CD4-positive, alpha-beta T cell treated with Interleukin-4 for 4 hours (primary cell): ENCODE data around the gene RSPRY1.
"Not testable (repeated sequence)": the region's sequence is repeated elsewhere in the genome, so short reads cannot be mapped to it uniquely, and the experiment has no call there.

Source experiments
- DNase-seq: peaks from one replicate; pipeline ENCODE4 v3.0.0-alpha.2; 2020

RSPRY1 gene

DNA sequence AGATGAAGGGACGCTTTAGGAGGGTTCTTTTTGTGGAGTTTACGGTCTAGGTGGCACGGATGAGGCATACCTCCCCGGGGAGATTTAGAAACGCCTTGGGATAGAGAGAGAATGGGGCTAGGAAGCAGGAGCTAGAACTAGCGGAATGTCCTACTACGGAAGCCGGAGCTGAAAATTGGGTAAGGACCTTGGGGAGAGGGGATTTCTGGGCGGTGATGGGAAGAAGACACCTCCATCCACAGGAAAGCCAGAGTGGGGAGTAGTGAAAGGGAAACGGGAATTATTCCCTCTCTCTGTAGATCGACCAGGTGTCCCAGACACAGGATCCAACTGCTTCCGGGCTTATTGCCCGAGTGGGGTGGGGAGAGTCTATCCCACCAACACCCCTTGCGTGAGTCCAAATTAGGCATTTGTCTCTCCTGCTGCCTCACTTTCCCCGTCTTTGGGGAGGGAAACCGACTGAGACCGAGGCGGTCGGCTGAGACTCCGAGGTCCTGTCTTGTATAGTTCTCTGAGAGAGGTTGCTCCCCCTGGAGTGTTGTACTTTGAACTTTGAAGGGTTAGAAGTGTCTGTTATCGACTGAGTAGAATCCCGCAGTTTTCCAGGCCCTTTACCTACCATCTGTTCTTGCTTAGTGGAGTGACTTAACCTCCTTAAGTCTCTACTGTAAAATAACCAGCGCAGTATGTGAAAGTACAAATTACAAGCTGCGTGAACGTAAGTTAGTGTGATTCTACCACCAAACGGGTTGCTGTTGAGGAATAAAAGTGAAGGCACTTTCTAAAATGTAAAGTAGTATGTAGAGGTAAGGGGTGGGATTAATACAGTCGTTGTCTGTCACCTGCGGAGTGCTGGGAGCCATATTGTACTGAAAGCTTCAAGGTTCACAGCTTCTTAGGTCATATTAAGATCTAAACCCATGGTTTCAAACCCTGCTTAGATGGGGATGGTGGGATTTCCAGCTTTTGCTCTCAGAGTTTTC, 1.0 kb downstream of the RSPRY1 start:
- peak; percentile 19 for DNase-seq

DNA sequence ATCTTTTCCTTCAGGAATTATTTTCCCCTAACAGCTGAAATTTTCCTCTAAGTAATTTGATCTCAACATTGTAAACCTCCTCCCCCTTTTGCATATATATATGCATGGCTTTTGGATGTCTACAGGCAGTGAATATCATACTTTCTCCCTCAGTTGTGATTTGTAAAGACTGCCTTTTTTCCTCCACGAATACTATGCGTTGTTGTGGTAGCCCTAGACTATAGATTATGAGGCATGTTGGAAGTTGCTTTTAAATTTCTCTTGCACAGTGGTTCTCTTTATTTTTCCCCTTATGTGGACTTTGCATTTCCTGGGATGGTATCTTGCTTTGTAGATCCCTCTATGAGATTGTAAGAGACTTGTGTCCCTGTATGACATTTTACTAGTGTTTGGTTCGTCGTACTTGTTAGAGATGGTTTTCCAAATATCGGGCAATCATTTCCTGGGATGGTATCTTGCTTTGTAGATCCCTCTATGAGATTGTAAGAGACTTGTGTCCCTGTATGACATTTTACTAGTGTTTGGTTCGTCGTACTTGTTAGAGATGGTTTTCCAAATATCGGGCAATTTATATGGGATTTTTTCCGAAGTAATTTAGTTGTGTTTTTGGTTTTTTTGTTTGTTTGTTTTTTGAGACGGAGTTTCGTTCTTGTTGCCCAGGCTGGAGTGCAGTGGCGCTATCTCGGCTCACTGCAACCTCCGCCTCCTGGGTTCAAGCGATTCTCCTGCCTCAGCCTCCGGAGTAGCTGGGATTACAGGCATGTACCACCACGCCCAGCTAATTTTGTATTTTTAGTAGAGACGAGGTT, 2.0 kb downstream of the RSPRY1 start:
- not testable (repeated sequence) for DNase-seq

DNA sequence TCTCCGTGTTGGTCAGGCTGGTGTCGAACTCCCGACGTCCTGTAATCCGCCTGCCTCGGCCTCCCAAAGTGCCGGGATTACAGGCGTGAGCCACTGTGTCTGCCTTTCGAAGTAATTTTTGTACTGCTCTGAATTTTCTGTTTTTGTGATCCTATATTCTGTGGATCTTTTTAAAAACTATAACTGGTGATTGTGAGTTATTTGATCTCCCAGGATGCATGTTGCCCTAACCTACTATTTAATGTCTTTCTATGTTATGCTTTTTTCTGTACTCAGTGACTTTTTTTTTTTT, 2.5 kb downstream of the RSPRY1 start:
- DNase-seq, result no peak

DNA sequence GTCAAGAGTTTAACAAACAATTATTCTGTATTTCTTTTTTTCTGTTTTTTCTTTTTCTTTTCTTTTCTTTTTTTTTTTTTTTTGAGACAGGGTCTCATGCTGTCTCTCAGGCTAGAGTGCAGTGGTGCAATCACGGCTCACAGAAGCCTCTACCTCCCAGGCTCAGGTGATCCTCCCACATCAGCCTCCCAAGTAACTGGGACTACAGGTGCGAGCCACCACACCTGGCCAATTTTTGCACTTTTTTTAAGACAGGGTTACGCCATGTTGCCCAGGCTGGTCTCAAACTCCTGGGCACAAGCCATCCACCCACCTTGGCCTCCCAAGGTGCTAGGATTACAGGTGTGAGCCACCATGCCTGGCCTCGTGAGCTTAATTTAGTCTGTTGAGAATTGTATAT, 3.4 kb downstream of the RSPRY1 start:
- not testable (repeated sequence) for DNase-seq

- DNase-seq, result no peak
Observed at GRCh38 chr16:57190136-57190535, 4.0 kb downstream of the RSPRY1 start.

DNA sequence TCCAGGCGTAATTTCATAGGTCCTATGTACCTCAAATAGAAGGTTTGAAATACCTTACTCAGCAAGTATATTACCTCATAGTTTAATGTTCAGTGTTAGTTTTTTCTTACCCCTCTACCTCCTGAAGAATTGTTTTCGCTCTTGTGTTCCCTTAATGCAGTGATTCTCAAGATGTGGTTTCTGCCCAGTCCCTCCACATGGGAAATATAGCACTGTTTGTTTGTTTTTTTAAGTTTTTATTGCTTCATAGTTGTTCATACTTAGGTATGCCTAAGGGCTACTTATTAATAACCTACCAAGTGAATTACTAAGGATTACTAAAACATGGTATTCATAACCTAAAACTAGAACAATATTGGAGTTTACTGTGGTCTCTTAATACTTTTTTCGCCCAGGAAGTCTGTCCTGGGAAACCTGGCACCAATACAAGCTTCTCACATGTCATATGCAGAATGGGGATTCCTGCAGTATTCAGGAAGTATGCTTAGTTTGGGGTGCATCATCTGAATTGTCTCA, 5.0 kb downstream of the RSPRY1 start:
- no peak for DNase-seq

DNA sequence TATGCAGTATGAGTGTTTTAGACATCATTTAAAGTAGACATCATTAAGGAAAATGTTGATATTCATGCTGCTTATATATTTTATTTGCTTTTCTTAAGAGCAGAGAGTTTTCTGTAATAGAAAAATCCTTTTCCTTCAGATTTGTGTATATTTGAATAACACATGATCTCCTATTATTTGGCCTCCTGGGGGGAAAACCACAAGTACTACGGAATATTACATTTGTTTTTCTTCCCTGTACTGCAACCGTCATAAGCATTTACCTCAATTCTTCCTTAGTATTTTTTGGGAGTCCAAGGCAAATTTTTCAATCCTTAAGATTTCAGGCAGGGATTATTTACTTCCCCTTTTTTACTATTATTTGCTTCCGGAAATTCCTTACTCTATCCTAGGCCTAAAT, 6.0 kb downstream of the RSPRY1 start:
- no peak for DNase-seq

- DNase-seq, result no peak
Observed at GRCh38 chr16:57192720-57193486, 6.8 kb downstream of the RSPRY1 start.

DNA sequence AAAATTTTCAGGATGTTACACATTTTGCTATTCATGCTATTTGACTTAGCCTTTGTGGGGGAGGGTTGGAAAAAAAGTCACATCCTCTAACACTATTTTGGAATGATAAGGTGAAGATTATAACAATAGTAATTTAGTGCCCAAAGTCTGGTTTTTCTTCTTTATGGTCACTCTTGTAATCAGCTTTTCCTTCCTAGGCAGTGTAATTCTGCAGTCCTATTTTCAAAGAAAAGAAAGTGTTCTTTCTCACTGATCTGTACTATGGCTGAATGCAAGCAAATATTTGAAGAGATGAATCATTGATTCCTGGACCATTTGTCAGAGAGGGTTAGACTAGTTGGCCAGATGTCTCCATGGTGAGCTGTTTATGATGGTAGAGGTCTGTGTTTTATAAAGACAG, 8.4 kb downstream of the RSPRY1 start:
- no peak for DNase-seq

DNA sequence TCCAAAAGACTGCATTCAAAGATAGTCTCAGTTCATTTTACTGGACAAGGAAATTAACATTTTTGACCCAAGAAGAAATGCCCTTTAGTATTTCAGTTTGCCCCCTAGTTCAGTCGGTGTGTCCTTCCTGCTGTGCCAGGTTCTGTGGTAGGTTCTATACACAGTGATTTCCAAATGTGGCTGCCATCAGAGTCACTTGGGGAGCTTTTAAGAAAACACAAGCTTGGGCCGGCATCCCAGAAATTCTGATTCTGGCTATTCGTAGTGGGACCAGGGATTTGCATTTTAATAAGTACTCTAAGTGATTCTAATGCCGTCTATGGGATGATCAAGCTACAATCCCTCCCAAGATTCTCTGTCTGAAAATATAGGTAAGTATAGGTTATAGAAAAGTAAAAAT, 10.2 kb downstream of the RSPRY1 start:
- no peak for DNase-seq

GRCh38 chr16:57196753-57197152, 10.6 kb downstream of the RSPRY1 start:
- no peak for DNase-seq

GRCh38 chr16:57200321-57200720, 14.2 kb downstream of the RSPRY1 start:
- DNase-seq, result not testable (repeated sequence)

GRCh38 chr16:57200926-57201325, 14.8 kb downstream of the RSPRY1 start:
- not testable (repeated sequence) for DNase-seq

DNA sequence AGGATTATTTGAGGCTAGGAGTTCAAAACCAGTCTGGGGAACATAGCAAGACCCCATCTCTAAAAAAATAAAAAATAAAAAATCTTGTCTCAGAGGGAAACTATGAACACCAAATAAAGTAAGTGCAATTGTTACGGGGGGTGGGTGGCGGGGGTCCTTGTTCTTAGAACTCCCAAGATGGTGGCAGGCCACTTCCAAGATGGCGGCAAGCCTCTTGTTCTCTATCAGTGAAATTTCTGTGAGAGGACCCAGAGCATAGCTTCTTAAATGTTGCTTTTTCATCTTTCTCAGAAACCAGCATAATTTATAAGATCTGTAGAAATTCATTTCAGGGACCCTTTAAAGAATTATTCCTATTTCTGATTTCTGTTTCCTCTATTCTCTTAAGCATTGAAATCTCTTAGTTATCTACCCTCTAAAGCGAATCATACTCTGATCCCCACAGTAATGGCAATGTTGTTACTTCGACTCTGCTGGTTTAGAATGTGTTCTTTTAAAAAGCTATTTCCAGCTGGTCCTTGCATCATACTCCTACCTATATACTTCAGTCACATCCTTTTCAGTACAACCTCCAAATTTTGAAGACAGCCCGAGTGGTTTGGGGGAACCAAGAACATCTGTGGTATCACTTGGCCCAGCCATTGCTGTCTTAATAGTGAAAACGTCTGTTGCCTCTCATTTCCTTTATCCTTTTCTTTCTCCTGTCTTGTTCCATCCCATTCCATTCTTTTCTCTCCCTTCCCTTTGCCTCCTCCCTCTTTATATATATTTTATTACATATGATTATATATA, 16.2 kb downstream of the RSPRY1 start:
- no peak for DNase-seq

- DNase-seq, result no peak
Observed at GRCh38 chr16:57203451-57203850, 17.3 kb downstream of the RSPRY1 start.

GRCh38 chr16:57204675-57205074, 18.5 kb downstream of the RSPRY1 start:
- DNase-seq, result no peak

GRCh38 chr16:57208926-57209325, 22.8 kb downstream of the RSPRY1 start:
- DNase-seq, result no peak

GRCh38 chr16:57209780-57210179, 23.7 kb downstream of the RSPRY1 start:
- DNase-seq, result no peak

- DNase-seq, result no peak
Observed at GRCh38 chr16:57213462-57213861, 27.3 kb downstream of the RSPRY1 start.

DNA sequence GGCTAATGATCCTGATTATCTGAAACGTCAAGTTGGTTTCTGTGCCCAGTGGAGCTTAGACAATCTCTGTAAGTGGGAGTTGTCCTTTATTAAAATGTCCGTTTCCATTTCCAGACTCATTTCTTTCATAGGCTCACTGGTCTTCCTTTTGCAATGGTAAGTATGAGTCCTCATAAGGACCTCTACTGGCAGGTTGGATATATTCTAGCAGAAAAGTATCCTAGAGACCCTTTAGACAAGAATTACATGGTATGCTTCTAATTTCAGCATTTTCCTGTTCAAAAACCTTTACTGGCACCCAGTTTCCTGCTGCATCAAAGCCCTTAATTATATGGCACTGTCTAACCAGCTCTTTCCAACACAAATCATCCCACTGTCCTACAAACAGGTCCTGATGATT, 30.8 kb downstream of the RSPRY1 start:
- DNase-seq, result no peak

- DNase-seq, result no peak
Observed at GRCh38 chr16:57223057-57223456, 36.9 kb downstream of the RSPRY1 start.

GRCh38 chr16:57224651-57225335, 38.7 kb downstream of the RSPRY1 start:
- DNase-seq, result no peak
